Stimulated activated CD4-positive, alpha-beta T cell treated with anti-CD3 and anti-CD28 coated beads, Interleukin-1b, Interleukin-23, amount 100 ng/mL, for 24 hours (primary cell): Measurements from ENCODE around the gene DDX51.

Experiments
- DNase-seq, 4 experiments: peaks; one replicate each; pipeline ENCODE4 v3.0.0-alpha.2; 2020; ENCODE audit warnings: low read depth in 4 of 4, low spot score in 1 of 4

The DDX51 gene

GRCh38 chr12:132167611-132168310 is 23.6 kb upstream of the DDX51 start:
- DNase-seq, result no peak

- DNase-seq, result no peak
Measured at GRCh38 chr12:132166801-132167591, 22.9 kb upstream of the DDX51 start.

- DNase-seq, result no peak
Measured at GRCh38 chr12:132166093-132166492, 22.0 kb upstream of the DDX51 start.

GRCh38 chr12:132165584-132165983 is 21.5 kb upstream of the DDX51 start:
- no peak for DNase-seq

- no peak for DNase-seq
Measured at GRCh38 chr12:132164426-132164825, 20.3 kb upstream of the DDX51 start.

- DNase-seq, result no peak
Measured at GRCh38 chr12:132163911-132164288, 19.8 kb upstream of the DDX51 start.

- no peak for DNase-seq
Measured at GRCh38 chr12:132163041-132163910, 19.2 kb upstream of the DDX51 start.

- DNase-seq, result no peak
Measured at GRCh38 chr12:132162508-132163031, 18.5 kb upstream of the DDX51 start.

- DNase-seq, result no peak
Measured at GRCh38 chr12:132161796-132162507, 17.8 kb upstream of the DDX51 start.

- no peak for DNase-seq
Measured at GRCh38 chr12:132161036-132161781, 17.1 kb upstream of the DDX51 start.

GRCh38 chr12:132160601-132161035 is 16.5 kb upstream of the DDX51 start:
- no peak for DNase-seq

GRCh38 chr12:132160016-132160415 is 15.9 kb upstream of the DDX51 start:
- no peak for DNase-seq

- no peak for DNase-seq
Measured at GRCh38 chr12:132159555-132160003, 15.5 kb upstream of the DDX51 start.

- DNase-seq, result no peak
Measured at GRCh38 chr12:132158677-132159554, 14.8 kb upstream of the DDX51 start.

- no peak for DNase-seq
Measured at GRCh38 chr12:132157733-132158409, 13.8 kb upstream of the DDX51 start.

- DNase-seq, result no peak
Measured at GRCh38 chr12:132156573-132157325, 12.6 kb upstream of the DDX51 start.

- no peak for DNase-seq
Measured at GRCh38 chr12:132155771-132156572, 11.9 kb upstream of the DDX51 start.
